Fibroblast of lung (primary cell): ENCODE results near the gene ARL6IP1.
"Not testable (repeated sequence)": the region's sequence is repeated elsewhere in the genome, so short reads cannot be mapped to it uniquely, and the experiment has no call there.

Experiments used
- CTCF ChIP-seq, 2 donors: IDR thresholded peaks in 1 of 2; conservative IDR thresholded peaks in 1 of 2; 1 replicate in 1 of 2; 2 replicates in 1 of 2; pipeline ENCODE4 v1.5.1; 2011 to 2012; ENCODE audit warnings: low read length in 2 of 2, control low read depth in 1 of 2, inconsistent platforms in 1 of 2, low read depth in 1 of 2, mild to moderate bottlenecking in 1 of 2
- EZH2 ChIP-seq: IDR thresholded peaks from 2 replicates; pipeline ENCODE4 v1.5.1; 2012; ENCODE audit warnings: low read length, control low read depth, mild to moderate bottlenecking; ENCODE audit errors: missing control alignments

GRCh38 chr16:18767217-18767616, 34.1 kb downstream of the ARL6IP1 start:
- TF ChIP-seq EZH2; CTCF (conservative IDR thresholded peaks at IDR 0.05 in 1 of 2, IDR thresholded peaks at IDR 0.05 in 1 of 2; ENCODE audit: low read depth in 1 of 2, low read length in 2 of 2): not testable (repeated sequence)
